Type B pancreatic cell (in vitro differentiated cells): Measurements from ENCODE around the gene CNTN2. TPM values are rescaled to one million over a fixed set of nuclear protein-coding genes. Genes with fewer than 3 reads are reported as not detected.

Source experiments
- DNase-seq: peaks from one replicate; pipeline ENCODE4 v3.0.0; 2021; ENCODE audit warnings: mixed read lengths; ENCODE audit not compliant: unreplicated experiment; ENCODE audit errors: extremely low spot score
- H3K27ac Mint-ChIP-seq: 2 replicates; pipeline ENCODE4 v1.8.0; 2021; ENCODE audit warnings: mild to moderate bottlenecking, mixed read lengths
- H3K27me3 Mint-ChIP-seq: 2 replicates; pipeline ENCODE4 v1.8.0; 2021; ENCODE audit warnings: mixed read lengths
- H3K36me3 Mint-ChIP-seq: 2 replicates; pipeline ENCODE4 v1.8.0; 2021; ENCODE audit warnings: mixed read lengths
- H3K4me1 Mint-ChIP-seq: one replicate; pipeline ENCODE4 v1.8.0; 2021; ENCODE audit warnings: mixed read lengths; ENCODE audit not compliant: unreplicated experiment
- H3K4me3 Mint-ChIP-seq: 2 replicates; pipeline ENCODE4 v1.8.0; 2021; ENCODE audit warnings: mild to moderate bottlenecking, mixed read lengths
- H3K9me3 Mint-ChIP-seq: 2 replicates; pipeline ENCODE4 v1.8.0; 2021; ENCODE audit warnings: mixed read lengths
- CTCF ChIP-seq: fragments of 200-600 bp; sonication (generic); conservative IDR thresholded peaks from 2 replicates; pipeline ENCODE4 v1.5.0; 2021; ENCODE audit warnings: antibody characterized with exemption, mild to moderate bottlenecking
- total RNA-seq: library from RNA; stranded (reverse); gene quantifications from 2 replicates; pipeline ENCODE4 v1.2.1, GENCODE V29; 2021; ENCODE audit warnings: low replicate concordance

The CNTN2 gene
- total RNA-seq, 1 donor from 2014 or later = 6.3 TPM

- Mint-ChIP-seq H3K4me1 (peaks cover 16% of the 10 kb centered on the region), H3K9me3 (no peaks in the 10 kb centered on the region), H3K27ac (no peak overlapping the region), H3K27me3 (peaks cover 74% of the 10 kb centered on the region), H3K4me3 (no peak overlapping the region), H3K36me3 (no peaks in the 10 kb centered on the region)
- no peak for TF ChIP-seq CTCF
- DNase-seq = no peak
These were observed 10.5 kb upstream of the CNTN2 start for GRCh38 chr1:205032508-205032907.

- Mint-ChIP-seq H3K27ac (no peak overlapping the region), H3K4me3 (no peak overlapping the region), H3K4me1 (no peaks in the 10 kb centered on the region), H3K9me3 (no peaks in the 10 kb centered on the region), H3K36me3 (no peaks in the 10 kb centered on the region), H3K27me3 (peaks cover 82% of the 10 kb centered on the region)
- no peak for TF ChIP-seq CTCF
- DNase-seq = no peak
These were observed 5.5 kb upstream of the CNTN2 start for GRCh38 chr1:205037539-205037938.

GRCh38 chr1:205038132-205038786 is 4.8 kb upstream of the CNTN2 start:
- Mint-ChIP-seq H3K27me3 (peaks cover 80% of the 10 kb centered on the region), H3K27ac (no peak overlapping the region), H3K4me1 (no peaks in the 10 kb centered on the region), H3K9me3 (no peaks in the 10 kb centered on the region), H3K4me3 (no peak overlapping the region), H3K36me3 (no peaks in the 10 kb centered on the region)
- TF ChIP-seq CTCF = no peak
- no peak for DNase-seq

DNA sequence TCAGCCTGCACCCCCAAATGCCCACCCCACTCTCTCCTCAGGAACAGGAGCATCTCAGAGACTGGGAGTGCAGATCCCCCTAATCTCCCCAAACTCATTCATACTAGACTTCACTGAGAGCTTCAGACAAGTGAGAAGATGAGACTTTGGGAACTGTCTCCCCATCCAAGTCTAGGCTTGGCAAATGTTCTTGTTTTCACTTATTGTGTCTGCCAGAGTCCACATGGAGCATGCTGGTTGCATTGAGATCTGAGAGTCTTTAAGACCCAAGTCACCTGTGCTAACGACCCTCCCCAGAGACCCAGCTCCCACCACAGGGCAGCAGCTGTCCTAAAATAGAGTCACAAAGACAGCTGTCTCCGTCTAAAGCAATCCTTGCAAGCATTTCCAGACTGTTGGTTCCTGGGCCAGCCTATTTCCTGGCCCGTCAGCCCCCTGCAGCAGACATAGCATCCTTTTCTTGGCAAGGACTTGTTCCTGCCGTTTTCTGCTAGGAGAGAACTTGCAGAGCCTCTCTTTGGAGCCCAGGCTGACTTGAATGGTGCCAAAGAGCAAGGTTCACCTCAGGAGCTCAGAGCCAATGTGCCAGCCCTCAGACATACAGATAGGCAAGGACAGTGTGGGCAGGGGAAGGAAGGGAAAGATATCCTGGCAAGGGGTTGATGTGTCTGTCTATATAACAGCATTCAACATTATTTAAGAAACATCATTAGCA is 1.9 kb upstream of the CNTN2 start:
- Mint-ChIP-seq H3K36me3 (no peaks in the 10 kb centered on the region), H3K9me3 (no peaks in the 10 kb centered on the region), H3K4me1 (no peaks in the 10 kb centered on the region), H3K27ac (no peak overlapping the region), H3K4me3 (no peak overlapping the region), H3K27me3 (peaks cover 91% of the 10 kb centered on the region)
- no peak for TF ChIP-seq CTCF
- DNase-seq = no peak

GRCh38 chr1:205041998-205042910 is 758 bp upstream of the CNTN2 start:
- no peak for DNase-seq
- Mint-ChIP-seq H3K4me1 (no peaks in the 10 kb centered on the region), H3K9me3 (no peaks in the 10 kb centered on the region), H3K4me3 (no peak overlapping the region), H3K36me3 (no peaks in the 10 kb centered on the region), H3K27me3 (peaks cover 93% of the 10 kb centered on the region), H3K27ac (no peak overlapping the region)
- no peak for TF ChIP-seq CTCF
